Progenitor cell of endocrine pancreas (in vitro differentiated cells): ENCODE measurements around the gene MUC6. TPM values are rescaled to one million over a fixed set of nuclear protein-coding genes. Genes with fewer than 3 reads are reported as not detected.

ENCODE experiments used
- DNase-seq: peaks from one replicate; pipeline ENCODE4 v3.0.0; 2021; ENCODE audit warnings: low spot score; ENCODE audit not compliant: unreplicated experiment
- H3K27ac Mint-ChIP-seq: 2 replicates; pipeline ENCODE4 v1.8.0; 2021; ENCODE audit warnings: mild to moderate bottlenecking, moderate library complexity, mixed read lengths
- H3K27me3 Mint-ChIP-seq: 2 replicates; pipeline ENCODE4 v1.8.0; 2021; ENCODE audit warnings: mixed read lengths
- H3K36me3 Mint-ChIP-seq: 2 replicates; pipeline ENCODE4 v1.8.0; 2022; ENCODE audit warnings: mixed read lengths; ENCODE audit not compliant: insufficient read depth
- H3K4me1 Mint-ChIP-seq: 2 replicates; pipeline ENCODE4 v1.8.0; 2021; ENCODE audit warnings: low read depth, mixed read lengths
- H3K4me3 Mint-ChIP-seq: 2 replicates; pipeline ENCODE4 v1.8.0; 2021; ENCODE audit warnings: low read depth, mild to moderate bottlenecking, moderate library complexity, mixed read lengths
- H3K9me3 Mint-ChIP-seq: 2 replicates; pipeline ENCODE4 v1.8.0; 2021; ENCODE audit warnings: low read depth, mixed read lengths
- CTCF ChIP-seq: fragments of 200-600 bp; sonication (generic); IDR thresholded peaks from one replicate; pipeline ENCODE4 v1.5.0; 2021; ENCODE audit warnings: antibody characterized with exemption, mild to moderate bottlenecking; ENCODE audit not compliant: unreplicated experiment
- total RNA-seq: library from RNA; stranded (reverse); gene quantifications from 2 replicates; pipeline ENCODE4 v1.2.1, GENCODE V29; 2021

Gene MUC6
- total RNA-seq, 1 donor from 2014 or later, result 1.6 TPM

GRCh38 chr11:1047595-1048156 is 11.2 kb upstream of the MUC6 start:
- no peaks in the 10 kb centered on the region for H3K36me3 Mint-ChIP-seq
- H3K4me3 Mint-ChIP-seq, result no peak overlapping the region
- peaks cover 3% of the 10 kb centered on the region for H3K9me3 Mint-ChIP-seq
- no peak for DNase-seq
- peaks cover 26% of the 10 kb centered on the region for H3K27me3 Mint-ChIP-seq
- H3K4me1 Mint-ChIP-seq, result peaks cover 3% of the 10 kb centered on the region
- TF ChIP-seq CTCF, result no peak
- no peak overlapping the region for H3K27ac Mint-ChIP-seq

- peak overlapping the region; percentile 22 for H3K27ac Mint-ChIP-seq
- DNase-seq, result no peak
- no peaks in the 10 kb centered on the region for H3K36me3 Mint-ChIP-seq
- H3K27me3 Mint-ChIP-seq, result peaks cover 26% of the 10 kb centered on the region
- peaks cover 3% of the 10 kb centered on the region for H3K9me3 Mint-ChIP-seq
- peaks cover 13% of the 10 kb centered on the region for H3K4me1 Mint-ChIP-seq
- TF ChIP-seq CTCF, result no peak
- no peak overlapping the region for H3K4me3 Mint-ChIP-seq
Observed at GRCh38 chr11:1044160-1044559, 7.6 kb upstream of the MUC6 start.

GRCh38 chr11:1043563-1044096 is 7.1 kb upstream of the MUC6 start:
- no peak for TF ChIP-seq CTCF
- Mint-ChIP-seq H3K9me3 (peaks cover 3% of the 10 kb centered on the region), H3K27me3 (peaks cover 25% of the 10 kb centered on the region)

GRCh38 chr11:1042626-1043562 is 6.4 kb upstream of the MUC6 start:
- no peak overlapping the region for H3K4me3 Mint-ChIP-seq
- H3K27ac Mint-ChIP-seq, result no peak overlapping the region
- no peak for DNase-seq
- H3K4me1 Mint-ChIP-seq, result peaks cover 16% of the 10 kb centered on the region
- no peaks in the 10 kb centered on the region for H3K36me3 Mint-ChIP-seq
- H3K9me3 Mint-ChIP-seq, result peaks cover 3% of the 10 kb centered on the region
- no peak for TF ChIP-seq CTCF
- peaks cover 21% of the 10 kb centered on the region for H3K27me3 Mint-ChIP-seq

More at GRCh38 chr11:1043563-1044096, 7.1 kb upstream of the MUC6 start:
- Mint-ChIP-seq H3K27ac (no peak overlapping the region), H3K36me3 (no peaks in the 10 kb centered on the region), H3K4me1 (peaks cover 16% of the 10 kb centered on the region), H3K4me3 (no peak overlapping the region)
- no peak for DNase-seq

- no peak for TF ChIP-seq CTCF
- no peak overlapping the region for H3K27ac Mint-ChIP-seq
- DNase-seq, result no peak
- H3K9me3 Mint-ChIP-seq, result peaks cover 3% of the 10 kb centered on the region
- H3K4me1 Mint-ChIP-seq, result peaks cover 16% of the 10 kb centered on the region
- peaks cover 12% of the 10 kb centered on the region for H3K27me3 Mint-ChIP-seq
- H3K4me3 Mint-ChIP-seq, result no peak overlapping the region
- H3K36me3 Mint-ChIP-seq, result no peaks in the 10 kb centered on the region
Observed at GRCh38 chr11:1041936-1042608, 5.6 kb upstream of the MUC6 start.
